Measurements from ENCODE around the gene HMCES. TPM values are rescaled to one million over a fixed set of nuclear protein-coding genes. Genes with fewer than 3 reads are reported as not detected.

The HMCES gene
- polyA plus RNA-seq, 1 of the 3 experiments (the other 2 are of a cell fraction): 32.4 TPM

GRCh38 chr3:129314386-129315222 is 35.9 kb downstream of the HMCES start (continued):
- TF ChIP-seq PBX3 (IDR thresholded peaks at IDR 0.05): no peak
- TF ChIP-seq POLR2AphosphoS5 (IDR thresholded peaks at IDR 0.05; ENCODE audit: low read depth, low read length): no peak
- no peak for TF ChIP-seq MEF2A (IDR thresholded peaks at IDR 0.05; ENCODE audit: borderline replicate concordance, low read depth)
- no peak for TF ChIP-seq ELF1 (IDR thresholded peaks at IDR 0.05)
- no peak for TF ChIP-seq IRF3 (IDR thresholded peaks at IDR 0.05; ENCODE audit: low read depth, low read length)
- TF ChIP-seq FOXM1 (IDR thresholded peaks at IDR 0.05; ENCODE audit: low read depth): peak; percentile 80
- no peak for TF ChIP-seq GATA2 (CRISPR knock-in tag; IDR thresholded peaks at IDR 0.05)
- TF ChIP-seq RAD21 (IDR thresholded peaks at IDR 0.05; ENCODE audit: low read length): no peak; the same call in 1 of the 2 replicates
- no peak for TF ChIP-seq GABPA (IDR thresholded peaks at IDR 0.05; ENCODE audit: low read depth)
- no peak for TF ChIP-seq USF2 (IDR thresholded peaks at IDR 0.05; ENCODE audit: borderline replicate concordance, low read depth, low read length)
- TF ChIP-seq SIN3A (IDR thresholded peaks at IDR 0.05; ENCODE audit: borderline replicate concordance, low read depth, low read length): 0 out of 2 replicates have a peak, but pooled peaks have one; percentile 67
- TF ChIP-seq RCOR1 (IDR thresholded peaks at IDR 0.05; ENCODE audit: low read length): no peak; the same call in 1 of the 2 replicates
- TF ChIP-seq FOXJ3 (CRISPR knock-in tag; IDR thresholded peaks at IDR 0.05): 0 out of 2 replicates have a peak, but pooled peaks have one; percentile 31
- TF ChIP-seq MXI1 (IDR thresholded peaks at IDR 0.05; ENCODE audit: low read depth, low read length): peak; percentile 75
- TF ChIP-seq TCF12 (IDR thresholded peaks at IDR 0.05): no peak
- TF ChIP-seq EP300 (IDR thresholded peaks at IDR 0.05; ENCODE audit: borderline replicate concordance in 1 of 2, low read depth in 1 of 2, low read length in 1 of 2): peak in 1 of 2 experiments; percentile 38; a peak in 1 of 4 replicates
- peak; percentile 49 for TF ChIP-seq NRF1 (IDR thresholded peaks at IDR 0.05; ENCODE audit: low read depth, low read length)
- TF ChIP-seq JUND (IDR thresholded peaks at IDR 0.05): no peak
- TF ChIP-seq SMC3 (IDR thresholded peaks at IDR 0.05; ENCODE audit: low read depth, low read length): no peak
- TF ChIP-seq YY1 (IDR thresholded peaks at IDR 0.05; ENCODE audit: low read depth): no peak
- no peak for TF ChIP-seq FOSL2 (IDR thresholded peaks at IDR 0.05; ENCODE audit: borderline replicate concordance, low read depth)
- peak; percentile 29; the same call in 1 of the 2 replicates for TF ChIP-seq NFIC (IDR thresholded peaks at IDR 0.05; ENCODE audit: borderline replicate concordance)
- no peak for TF ChIP-seq USF1 (IDR thresholded peaks at IDR 0.05; ENCODE audit: borderline replicate concordance, low read depth)
- TF ChIP-seq CHD2 (IDR thresholded peaks at IDR 0.05; ENCODE audit: low read length, partially characterized antibody): peak; percentile 70
